GM12801 (cell line): Measurements from ENCODE around the gene MRAP.

Experiments used
- TF ChIP-seq, protein P1 (sequence below): IDR thresholded peaks from one replicate; pipeline ENCODE4 v1.5.1; 2011; ENCODE audit warnings: control low read depth; ENCODE audit not compliant: insufficient read length; ENCODE audit errors: extremely low read depth

Gene MRAP

DNA sequence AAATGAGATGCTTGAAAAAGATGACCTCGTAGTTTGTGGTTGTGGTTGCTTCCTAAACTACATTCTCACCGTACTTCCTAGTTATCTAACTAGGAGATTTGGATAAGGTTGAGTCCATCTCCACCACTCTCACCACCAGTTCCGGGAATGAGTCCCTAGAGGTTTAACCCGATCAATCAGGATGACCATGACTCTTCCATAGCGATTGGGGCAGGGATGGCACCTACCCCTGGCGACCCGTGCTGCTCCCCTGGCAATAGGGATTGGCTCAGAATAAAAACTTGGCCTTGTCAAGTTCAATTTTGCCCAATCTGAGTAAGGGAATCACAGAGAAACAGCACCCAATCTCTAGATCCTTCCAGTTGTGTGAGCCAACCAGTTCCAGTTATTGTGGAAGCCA, 17.1 kb upstream of the MRAP start:
- TF ChIP-seq, protein P1, sequence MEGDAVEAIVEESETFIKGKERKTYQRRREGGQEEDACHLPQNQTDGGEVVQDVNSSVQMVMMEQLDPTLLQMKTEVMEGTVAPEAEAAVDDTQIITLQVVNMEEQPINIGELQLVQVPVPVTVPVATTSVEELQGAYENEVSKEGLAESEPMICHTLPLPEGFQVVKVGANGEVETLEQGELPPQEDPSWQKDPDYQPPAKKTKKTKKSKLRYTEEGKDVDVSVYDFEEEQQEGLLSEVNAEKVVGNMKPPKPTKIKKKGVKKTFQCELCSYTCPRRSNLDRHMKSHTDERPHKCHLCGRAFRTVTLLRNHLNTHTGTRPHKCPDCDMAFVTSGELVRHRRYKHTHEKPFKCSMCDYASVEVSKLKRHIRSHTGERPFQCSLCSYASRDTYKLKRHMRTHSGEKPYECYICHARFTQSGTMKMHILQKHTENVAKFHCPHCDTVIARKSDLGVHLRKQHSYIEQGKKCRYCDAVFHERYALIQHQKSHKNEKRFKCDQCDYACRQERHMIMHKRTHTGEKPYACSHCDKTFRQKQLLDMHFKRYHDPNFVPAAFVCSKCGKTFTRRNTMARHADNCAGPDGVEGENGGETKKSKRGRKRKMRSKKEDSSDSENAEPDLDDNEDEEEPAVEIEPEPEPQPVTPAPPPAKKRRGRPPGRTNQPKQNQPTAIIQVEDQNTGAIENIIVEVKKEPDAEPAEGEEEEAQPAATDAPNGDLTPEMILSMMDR, result no peak

DNA sequence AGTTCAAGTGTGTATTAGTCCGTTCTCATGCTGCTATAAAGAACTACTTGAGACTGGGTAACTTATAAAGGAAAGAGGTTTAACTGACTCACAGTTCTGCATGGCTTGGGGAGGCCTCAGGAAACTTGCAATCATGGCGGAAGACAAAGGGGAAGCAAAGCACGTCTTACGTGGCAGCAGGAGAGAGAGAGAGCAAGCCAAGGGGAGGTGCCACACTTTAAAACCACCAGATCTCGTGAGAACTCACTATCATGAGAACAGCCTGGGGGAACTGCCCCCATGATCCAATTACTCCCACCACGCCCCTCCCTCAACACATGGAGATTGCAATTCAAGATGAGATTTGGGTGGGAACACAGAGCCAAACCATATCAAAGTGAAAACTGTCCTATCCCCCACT, 15.7 kb upstream of the MRAP start:
- TF ChIP-seq, protein P1, result no peak

DNA sequence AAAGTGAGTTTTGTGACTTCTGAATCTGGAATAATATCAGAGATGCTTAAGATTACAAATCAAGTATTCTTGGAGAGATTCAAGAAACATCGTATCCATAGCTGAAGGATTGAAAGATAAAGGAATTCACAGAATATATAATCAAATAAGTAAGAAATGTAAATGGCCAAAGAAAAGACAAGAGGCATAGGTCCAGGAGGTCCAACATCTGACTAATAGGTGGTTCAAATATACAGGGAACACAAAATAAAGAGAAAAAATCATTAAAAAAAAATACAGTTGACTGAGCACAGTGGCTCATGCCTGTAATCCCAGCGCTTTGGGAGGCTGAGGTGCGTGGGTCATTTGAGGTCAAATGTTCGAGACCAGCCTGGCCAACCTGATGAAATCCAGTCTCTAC, 13.2 kb upstream of the MRAP start:
- TF ChIP-seq, protein P1, result no peak

DNA sequence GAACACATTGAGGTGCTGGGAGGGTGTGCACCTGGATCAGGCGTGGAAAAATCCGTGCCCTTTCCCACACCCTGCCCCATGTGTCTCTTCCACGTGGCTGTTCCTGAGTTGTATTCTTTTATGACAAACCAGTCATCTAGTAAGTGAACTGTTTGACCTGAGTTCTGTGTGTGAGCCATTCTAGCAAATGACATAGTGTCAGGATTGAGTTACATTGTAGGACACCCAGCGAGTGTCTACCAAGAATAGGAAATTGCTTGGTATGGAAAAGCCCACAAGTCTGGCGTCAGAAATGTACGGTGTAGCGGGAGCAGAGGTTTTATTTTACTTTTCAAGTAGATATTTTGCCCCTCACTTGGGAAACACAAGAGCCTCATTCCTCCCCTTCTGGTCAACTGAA, 1.2 kb upstream of the MRAP start:
- TF ChIP-seq, protein P1, result no peak

DNA sequence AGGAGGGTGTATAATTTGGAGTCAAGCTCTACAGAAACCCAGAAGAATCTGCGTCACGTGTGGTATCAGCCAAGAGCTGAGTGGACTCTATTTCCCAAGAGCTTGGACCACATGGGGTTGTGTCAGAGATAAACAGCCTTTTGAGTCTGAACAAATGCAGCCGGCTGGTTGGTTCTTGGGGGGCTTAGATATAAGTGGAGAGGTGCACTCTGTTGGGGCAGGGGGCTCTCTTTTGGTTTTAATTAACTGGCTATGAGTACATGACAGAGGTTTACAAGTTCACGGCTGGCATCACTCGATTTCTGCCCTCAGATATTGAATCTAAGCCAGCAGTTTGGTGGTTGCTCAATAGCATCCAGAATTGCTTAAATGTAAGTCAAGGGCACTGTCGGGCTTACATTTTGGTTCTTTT, 501 bp upstream of the MRAP start:
- TF ChIP-seq, protein P1, result no peak

DNA sequence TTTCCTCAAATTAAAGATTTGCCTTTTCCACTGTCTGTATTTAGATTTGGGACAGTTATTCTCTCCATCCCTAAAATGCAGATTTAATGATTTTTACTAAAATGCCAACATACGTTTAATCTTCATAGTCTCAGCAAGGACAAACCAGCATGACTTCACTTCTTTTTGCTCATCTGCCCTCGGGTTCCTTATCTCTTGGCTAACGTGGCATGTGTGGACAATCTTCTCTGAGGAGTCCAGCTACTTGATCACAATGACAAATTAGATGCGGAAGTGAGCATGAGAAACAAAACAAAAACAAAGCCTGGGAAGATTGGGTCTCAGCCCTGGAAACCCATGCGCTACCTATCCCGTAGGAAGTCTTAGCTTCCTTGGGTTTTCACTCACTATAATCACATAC, 1.0 kb downstream of the MRAP start:
- TF ChIP-seq, protein P1, result no peak

DNA sequence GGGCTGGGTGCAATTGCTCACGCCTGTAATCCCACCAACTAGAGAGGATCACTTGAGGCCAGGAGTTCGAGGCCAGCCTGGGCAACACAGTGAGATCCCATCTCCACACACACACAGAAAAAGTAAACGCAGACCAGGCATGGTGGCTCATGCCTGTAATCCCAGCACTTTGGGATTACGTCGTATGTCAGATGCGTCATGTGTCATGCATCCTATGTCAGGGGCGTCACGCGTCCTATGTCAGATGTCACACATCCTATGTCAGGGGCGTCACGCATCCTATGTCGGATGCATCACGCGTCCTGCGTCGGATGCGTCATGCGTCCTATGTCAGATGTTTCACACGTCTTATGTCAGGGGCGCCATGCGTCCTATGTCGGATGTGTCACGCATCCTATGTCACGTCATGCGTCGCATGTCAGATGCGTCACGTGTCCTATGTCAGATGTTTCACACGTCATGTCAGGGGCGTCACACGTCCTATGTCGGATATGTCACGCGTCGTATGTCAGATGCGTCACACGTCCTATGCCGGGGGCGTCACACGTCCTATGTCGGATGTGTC, 1.5 kb downstream of the MRAP start:
- TF ChIP-seq, protein P1, result no peak
